ENCODE results near the gene LYPLA2. TPM values are rescaled to one million over a fixed set of nuclear protein-coding genes. Genes with fewer than 3 reads are reported as not detected.
"Not testable (repeated sequence)": the region's sequence is repeated elsewhere in the genome, so short reads cannot be mapped to it uniquely, and the experiment has no call there.

The LYPLA2 gene
- total RNA-seq, 1 donor from 2014 or later = 110 TPM

GRCh38 chr1:23799570-23800399 is 8.8 kb downstream of the LYPLA2 start:
- DNase-seq (ENCODE audit: low read depth, low spot score) = no peak

GRCh38 chr1:23800400-23801337 is 9.7 kb downstream of the LYPLA2 start, which contains the start of gene GALE:
TSS of gene GALE (minus strand) at chr1:23800754. CDS start at chr1:23799007, 1,747 bp downstream.
- DNase-seq (ENCODE audit: low read depth, low spot score) = peak; percentile 84

DNA sequence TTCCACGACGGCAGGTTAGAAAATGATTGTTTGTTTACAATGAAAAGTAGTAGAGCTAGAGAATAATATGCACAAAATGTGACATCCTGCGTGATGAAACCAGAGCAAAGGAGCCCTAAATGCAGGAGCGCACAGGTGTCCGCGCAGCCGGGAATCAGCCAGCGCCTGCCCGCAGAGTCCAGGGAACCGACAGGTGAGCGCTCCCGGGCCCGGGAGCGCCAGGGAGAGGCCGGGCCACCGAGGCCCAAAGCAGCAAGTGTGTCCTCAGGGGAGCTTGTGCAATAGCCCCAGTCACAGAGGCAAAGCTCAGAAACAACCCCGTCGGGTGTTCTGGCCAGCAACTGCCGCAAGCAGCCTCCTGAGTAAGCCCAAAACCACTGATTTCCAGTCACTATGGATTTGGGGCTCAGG is 10.4 kb downstream of the LYPLA2 start:
- no peak for DNase-seq (ENCODE audit: low read depth, low spot score)

DNA sequence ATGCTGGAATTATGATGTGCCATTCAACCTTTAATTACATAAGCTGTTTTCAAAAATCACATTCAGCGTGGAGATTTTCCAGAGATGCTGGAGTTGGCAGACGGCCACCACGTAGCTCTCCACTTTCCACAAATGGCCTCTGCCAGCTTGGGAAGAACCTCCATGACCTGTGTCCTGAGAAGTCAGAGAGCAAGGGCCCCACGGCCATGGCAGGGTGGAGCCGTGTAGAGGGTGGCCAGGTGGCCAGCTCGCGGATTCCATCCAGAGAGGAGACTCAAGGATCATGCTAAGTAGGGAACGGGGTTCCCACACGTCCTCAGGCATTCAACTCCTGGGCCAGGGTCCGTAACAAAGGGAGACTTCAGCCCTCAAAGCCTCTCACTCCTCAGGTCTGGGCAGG is 10.9 kb downstream of the LYPLA2 start:
- DNase-seq (ENCODE audit: low read depth, low spot score) = no peak

DNA sequence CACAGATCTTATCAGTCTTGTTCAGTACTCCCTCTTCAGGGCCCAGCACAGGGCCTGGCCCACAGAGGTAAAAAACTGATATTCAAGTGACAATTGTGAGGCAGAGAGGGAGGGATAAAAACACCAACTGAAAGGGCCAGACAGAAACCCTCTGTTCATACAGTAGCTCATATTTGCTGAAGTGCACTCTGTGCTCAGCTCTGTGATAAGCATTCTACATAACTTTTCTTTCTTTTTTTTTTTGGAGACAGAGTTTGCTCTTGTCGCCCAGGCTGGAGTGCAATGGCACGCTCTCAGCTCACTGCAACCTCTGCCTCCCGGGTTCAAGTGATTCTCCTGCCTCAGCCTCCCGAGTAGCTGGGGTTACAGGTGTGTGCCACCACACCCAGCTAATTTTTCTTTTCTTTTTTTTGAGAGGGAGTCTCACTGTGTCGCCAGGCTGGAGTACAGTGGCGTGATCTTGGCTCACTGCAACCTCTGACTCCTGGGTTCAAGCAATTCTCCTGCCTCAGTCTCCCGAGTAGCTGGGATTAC is 11.9 kb downstream of the LYPLA2 start:
- not testable (repeated sequence) for DNase-seq (ENCODE audit: low read depth, low spot score)

GRCh38 chr1:23803674-23804073 is 12.7 kb downstream of the LYPLA2 start:
- no peak for DNase-seq (ENCODE audit: low read depth, low spot score)

DNA sequence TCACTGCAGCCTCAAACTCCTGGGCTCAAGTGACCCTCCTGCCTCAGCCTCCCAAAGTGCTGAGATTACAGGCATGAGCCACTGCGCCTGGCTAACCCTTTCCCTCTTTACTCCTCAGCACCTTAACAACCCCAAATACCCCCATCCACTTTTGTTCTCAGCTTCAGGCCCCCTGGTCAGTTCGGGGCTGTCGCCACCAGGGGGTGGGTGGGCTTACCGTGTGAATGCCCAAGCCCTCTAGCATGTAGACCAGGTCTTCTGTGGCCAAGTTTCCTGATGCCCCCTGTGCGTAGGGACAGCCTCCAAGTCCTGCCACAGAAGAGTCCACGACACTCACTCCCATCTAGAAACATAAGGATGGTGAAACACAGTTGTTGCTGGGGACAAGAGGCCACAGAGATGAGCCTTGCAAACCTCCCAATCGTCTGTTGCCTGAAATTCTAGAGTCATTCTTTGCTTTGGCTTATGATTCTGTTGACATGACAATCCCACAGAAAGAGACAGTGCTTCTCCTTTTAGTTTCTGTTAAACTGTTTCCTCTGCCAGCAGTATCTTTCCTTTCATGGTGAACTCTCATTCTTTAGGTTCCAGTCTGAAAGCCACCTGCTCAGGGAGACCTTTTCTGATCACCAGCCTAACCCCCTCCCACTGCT is 13.4 kb downstream of the LYPLA2 start:
- no peak for DNase-seq (ENCODE audit: low read depth, low spot score)

- DNase-seq (ENCODE audit: low read depth, low spot score) = no peak
Measured at GRCh38 chr1:23805025-23805424, 14.1 kb downstream of the LYPLA2 start.

DNA sequence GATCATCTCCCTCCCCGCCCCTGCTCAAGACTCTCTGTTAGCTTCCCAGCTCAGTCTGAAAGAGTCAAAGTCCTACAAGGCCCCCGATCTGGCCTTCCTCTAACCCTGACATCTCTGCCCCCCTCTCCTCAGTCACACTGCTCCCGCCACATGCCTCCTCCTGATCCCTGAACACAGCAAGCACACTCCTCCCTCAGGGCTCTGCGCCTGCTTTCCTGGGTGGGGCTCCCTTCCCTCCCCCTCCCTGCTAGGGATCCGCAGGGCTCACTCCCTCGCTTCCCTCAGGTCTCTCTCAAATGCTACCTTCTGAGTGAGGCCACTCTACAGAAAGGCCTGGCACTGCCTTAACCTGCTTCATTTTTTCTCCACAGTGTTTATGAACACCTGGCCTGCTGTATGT is 15.3 kb downstream of the LYPLA2 start:
- no peak for DNase-seq (ENCODE audit: low read depth, low spot score)

GRCh38 chr1:23807453-23807852 is 16.5 kb downstream of the LYPLA2 start:
- no peak for DNase-seq (ENCODE audit: low read depth, low spot score)

DNA sequence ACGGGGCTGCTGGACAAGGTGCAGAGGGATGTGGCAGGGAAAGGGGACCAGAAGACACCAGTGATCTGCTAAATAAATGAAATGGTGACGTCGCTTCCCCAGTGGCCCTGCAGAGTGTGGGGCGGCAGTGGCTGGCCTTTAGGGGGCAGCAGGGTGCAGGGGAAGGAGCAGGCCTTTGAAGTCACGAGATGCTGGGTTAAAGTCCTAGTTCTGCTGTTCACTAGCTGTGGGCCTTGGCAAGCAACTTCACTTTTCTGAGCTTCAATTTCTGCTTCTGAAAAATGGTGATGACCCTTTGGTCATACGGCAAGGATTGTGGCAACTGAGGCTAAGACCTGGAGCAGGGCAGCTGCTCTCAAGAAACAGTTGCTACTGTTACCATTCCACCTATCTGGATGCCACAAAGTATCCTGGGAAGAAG is 18.8 kb downstream of the LYPLA2 start:
- DNase-seq (ENCODE audit: low read depth, low spot score) = no peak

DNA sequence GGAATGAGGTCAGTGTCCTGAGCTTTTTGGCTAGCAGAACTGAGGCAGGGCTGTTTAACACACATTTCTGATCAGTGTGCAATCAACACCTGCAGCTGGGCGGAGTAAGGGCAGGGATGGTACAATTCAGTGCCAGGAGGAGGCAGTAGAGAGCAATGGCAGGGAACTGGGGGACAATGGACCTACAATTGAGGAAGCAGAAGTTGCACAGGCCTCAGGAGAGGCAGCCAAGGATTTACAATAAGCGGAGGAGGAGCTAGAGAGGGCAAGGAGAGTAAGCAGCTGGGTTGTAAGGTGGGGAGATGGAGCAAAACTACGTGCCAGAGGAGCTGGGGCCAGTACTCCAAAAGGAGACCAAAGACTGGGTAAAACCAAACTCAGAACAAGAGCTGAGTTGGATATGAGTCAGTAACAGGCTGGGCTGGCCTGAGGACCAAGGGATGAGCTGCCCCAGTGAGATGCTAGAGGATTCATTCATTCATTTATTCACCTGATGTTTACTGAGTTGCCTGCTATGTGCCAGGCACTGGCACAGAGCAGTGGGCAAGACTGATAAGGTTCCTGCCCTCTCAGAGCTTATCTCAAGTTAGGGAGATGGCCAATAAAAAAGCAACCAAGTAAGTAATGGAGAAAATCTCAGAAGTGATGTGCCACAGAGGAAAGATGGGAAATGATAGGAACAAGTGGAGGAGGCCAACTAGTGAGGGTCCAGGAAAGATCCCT is 20.0 kb downstream of the LYPLA2 start:
- no peak for DNase-seq (ENCODE audit: low read depth, low spot score)

DNA sequence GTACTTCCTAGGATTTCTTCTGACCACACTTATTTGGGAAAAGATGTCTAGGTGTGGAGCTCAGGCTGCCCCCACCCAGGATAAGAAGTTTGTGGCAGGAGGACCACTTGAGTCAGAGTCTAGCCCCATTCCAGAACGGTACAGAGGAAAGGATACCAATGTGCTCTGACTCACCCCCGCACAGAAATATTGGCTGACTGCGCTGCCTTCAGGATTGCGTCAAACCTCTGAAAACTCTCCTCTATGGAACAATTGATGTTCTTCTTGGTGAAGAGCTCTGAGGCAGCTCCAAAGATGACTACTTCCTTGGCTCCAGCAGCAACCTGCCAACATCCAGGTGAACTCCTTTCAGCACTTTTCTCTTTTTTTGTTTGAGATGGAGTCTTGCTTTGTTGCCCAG is 23.1 kb downstream of the LYPLA2 start:
- DNase-seq (ENCODE audit: low read depth, low spot score) = no peak

- DNase-seq (ENCODE audit: low read depth, low spot score) = no peak
Measured at GRCh38 chr1:23816361-23816760, 25.4 kb downstream of the LYPLA2 start.

GRCh38 chr1:23816906-23817305 is 26.0 kb downstream of the LYPLA2 start:
- no peak for DNase-seq (ENCODE audit: low read depth, low spot score)

GRCh38 chr1:23817633-23818032 is 26.7 kb downstream of the LYPLA2 start:
- DNase-seq (ENCODE audit: low read depth, low spot score) = no peak

DNA sequence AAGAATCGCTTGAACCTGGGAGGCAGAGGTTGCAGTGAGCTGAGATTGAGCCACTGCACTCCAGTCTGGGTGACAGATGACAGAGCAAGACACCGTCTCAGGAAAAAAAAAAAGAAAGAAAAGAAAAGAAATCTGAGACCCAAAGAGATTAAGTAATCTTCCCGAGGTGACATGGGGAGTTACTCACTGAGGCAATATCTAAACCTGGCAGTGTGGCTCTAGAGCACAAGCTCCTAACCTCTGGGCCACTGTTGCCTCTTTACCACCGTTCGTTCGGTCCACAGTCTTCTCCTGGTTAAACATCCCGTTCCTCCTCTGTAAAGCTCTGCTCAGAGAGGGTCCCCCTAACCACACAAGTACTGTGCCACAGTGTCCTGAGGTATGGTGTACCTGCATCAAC is 32.8 kb downstream of the LYPLA2 start:
- DNase-seq (ENCODE audit: low read depth, low spot score) = no peak

GRCh38 chr1:23824711-23825075 is 33.7 kb downstream of the LYPLA2 start:
- DNase-seq (ENCODE audit: low read depth, low spot score) = no peak

DNA sequence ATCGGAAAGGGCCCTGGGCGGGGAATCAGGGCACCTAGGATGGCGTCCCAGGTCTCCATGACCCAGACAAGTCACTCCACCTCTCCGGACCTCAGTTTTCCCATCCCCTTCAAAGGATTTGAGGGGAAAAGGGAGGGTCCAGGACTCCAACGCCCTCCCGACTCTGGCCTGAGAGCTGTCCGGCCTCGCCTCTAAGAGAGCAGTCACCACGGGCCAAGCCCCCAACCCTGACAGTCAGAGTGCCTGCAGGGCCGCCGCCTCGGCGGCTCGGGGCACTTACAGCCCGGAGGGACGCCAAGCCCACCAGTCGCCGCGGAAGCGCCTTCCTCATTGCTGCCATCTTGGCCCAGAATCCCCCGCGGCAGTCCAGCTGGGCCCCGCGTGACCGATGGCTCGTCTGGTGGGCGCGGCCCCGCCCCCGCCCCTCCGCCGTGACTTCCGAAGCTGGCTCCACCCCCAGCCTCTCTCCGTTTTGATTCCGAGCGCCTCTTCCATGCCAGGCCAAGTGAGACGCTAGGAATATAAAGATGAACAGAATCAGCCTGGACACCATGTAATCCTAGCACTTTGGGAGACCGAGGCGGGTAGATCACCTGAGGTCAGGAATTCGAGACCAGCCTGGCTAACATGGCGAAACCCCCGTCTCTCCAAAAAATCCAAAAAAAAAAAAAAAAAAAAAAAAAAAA is 34.3 kb downstream of the LYPLA2 start, which contains the start of gene HMGCL:
Gene HMGCL (minus strand): TSS at position 354 of the 686 bp plus-strand sequence. CDS start 14 bp downstream, at position 340.
- peak; percentile 66 for DNase-seq (ENCODE audit: low read depth, low spot score)
